GM19239 (cell line): ENCODE measurements around the gene ADGRG7.

Experiments
- DNase-seq: peaks from one replicate; pipeline ENCODE4 v3.0.0; 2011; ENCODE audit warnings: low spot score; ENCODE audit not compliant: insufficient read length
- FAIRE-seq: peaks from 2 replicates; lab custom pipeline; 2011; peaks lifted over from hg19 to GRCh38; lab: Jason Lieb, UNC

Gene ADGRG7

DNA sequence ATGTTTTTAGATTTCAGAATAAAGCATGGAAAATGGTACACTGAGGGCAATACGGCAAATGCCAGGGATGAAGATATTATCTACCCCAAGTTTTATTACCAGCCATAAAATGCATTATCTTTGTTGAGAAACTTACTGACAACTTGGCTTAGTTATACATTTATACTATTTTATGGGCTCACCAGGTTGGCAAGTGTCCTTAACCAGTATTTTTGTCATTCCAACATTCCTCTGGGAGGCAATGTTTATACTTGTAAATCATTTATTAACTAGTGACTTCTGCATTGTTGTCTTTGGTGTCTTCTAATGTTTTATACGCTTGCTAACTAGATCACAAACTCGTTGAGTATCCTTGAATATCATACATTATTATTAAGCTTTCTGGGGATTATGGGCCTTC, 18.0 kb upstream of the ADGRG7 start:
- DNase-seq = no peak
- no peak for FAIRE-seq

DNA sequence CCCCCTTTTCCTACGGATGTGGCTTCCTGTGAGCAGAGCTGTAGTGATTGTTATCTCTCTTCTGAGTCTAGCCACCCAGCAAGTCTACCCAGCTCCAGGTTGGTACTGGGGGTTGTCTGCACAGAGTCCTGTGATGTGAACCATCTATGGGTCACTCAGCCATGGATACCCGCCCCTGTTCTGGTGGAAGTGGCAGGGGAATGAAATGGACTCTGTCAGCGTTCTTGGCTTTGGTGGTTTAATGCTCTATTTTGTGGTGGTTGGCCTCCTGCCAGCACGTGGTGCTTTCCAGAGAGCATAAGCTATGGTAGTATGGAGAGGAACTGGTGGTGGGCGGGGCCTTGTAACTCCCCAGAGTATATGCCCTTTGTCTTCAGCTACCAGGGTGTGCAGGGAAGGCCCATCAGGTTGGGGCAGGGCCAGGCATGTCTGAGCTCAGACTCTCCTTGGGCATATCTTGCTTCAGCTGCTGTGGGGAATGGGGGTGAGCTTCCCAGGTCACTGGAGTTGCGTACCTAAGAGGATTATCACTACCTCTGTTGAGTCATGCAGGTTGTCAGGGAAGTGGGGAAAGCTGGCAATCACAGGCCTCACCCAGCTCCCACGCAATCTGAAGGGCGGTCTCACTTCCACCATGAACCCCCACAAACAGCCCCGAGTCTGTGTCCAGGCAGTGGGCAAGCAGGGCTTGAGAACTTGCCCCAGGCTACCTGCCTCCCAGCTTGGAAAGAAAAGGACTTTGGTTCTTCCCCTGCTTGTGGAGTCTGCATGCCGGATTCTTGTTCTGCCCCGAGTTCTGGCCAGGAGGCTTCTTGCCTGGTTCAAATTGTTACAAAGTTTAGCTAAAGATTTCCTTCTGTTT, 9.0 kb upstream of the ADGRG7 start:
- FAIRE-seq = no peak
- no peak for DNase-seq

DNA sequence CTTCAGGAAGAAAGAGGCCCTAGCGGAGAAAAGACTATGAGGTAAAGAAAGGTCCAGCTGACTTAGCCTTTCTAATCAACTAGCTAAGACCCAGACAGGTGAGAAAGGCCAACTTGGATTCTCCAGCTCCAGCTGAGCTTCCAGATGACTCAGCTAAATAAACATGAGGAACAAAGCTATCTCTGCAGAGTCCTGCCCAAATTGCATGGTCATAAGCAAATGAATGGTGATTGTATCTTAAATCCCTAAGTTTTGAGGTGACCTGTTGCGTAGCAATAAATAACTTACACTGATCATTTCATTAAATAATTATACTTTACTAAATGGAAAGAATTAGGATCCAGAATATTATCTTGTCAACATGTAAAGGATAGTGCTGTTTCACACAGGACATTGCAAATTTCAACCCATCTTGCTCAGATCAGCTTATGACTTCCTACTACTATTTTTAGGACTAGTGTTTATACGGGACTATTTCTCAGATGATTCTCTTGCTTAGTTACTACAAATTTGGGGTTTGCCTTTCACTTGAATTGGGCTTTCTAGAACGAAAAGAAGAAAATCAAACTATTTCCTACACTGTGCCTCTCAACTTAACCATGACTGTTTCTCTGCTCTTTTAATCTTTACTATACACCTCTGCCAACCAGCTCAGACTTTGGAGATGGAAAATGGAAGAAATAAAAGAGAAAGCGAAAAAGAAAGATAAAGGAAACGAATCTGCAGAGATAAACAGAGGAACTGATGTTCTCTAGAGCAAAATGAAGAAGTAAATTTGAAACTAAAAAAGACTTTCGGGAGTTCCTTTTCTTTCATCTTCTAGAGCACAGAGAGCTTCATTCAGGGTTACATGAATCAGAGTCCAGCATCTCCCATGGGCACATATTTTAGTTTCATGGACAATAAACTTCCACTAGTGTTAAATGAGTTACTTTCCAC, 6.6 kb upstream of the ADGRG7 start:
- DNase-seq (no peak), FAIRE-seq (peak; percentile 95)

DNA sequence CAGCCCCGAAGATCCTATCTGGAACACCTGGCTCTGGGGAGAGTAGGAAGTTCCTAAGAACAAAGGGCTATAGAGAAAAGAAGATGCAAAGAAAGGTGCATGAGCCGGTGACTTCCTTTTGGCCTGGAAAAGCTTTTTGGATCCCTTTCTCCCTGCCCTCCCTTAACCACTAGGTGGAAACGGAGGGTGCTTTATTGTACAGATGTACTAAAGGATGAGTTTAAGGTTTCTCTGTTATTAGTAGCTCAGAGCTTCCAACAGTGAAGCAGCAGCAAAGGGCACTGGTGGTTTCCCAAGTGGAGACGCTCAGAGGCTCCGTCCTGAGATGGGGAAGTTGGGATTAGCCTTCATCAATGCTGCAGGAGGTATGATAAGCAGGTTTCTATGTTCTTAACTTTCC, 5.9 kb upstream of the ADGRG7 start:
- no peak for FAIRE-seq
- no peak for DNase-seq

DNA sequence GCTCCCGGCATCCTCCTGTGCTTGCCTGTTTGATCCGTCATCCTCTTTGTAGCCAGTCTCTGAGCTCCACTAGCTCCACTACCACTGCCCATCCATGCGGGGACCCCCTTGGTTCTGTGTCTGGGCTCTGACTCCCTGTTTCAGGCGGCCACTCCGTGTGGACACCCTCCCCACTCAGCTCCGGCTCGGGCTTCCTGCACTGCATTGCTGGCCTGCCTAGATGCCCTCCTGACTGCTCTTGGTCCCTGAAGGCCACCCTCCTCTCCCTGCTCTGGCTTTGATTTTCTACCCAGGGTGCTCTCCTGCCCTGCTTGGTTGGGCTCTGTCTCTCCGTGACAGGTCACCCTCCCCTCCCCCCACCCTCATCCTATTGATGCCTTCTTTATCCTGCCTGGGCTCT, 4.0 kb upstream of the ADGRG7 start:
- FAIRE-seq = no peak

DNA sequence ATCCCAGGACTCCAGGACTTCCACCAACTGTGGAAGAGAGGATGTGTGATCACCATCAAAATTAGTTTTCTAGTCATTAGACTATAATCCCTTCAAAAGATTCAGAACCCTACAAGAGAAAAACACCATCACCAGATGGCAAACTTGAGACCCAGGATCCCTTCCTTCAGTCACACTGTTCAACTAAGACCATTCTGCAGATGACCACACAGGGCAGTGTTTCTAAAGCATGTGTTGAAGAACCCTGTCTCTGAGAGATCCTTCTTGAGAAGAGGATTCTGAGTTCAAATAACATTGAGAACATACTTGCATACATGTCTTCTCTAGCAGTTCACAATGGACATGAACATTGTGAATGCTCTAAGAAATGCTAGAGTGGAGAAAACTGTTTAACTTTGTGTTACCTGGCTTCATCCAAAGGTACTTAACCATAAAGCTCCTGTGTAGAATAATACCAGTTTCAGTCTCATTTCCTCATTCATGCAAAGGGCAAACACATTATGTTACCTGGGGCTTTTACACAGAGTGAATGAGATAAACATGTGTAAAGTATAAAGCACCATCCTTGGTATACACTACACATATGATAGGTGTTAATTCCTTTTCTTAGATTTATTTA, 2.4 kb upstream of the ADGRG7 start:
- peak; percentile 89 for FAIRE-seq
- no peak for DNase-seq

More for the DNA sequence above, 4.0 kb upstream of the ADGRG7 start:
- DNase-seq = no peak

DNA sequence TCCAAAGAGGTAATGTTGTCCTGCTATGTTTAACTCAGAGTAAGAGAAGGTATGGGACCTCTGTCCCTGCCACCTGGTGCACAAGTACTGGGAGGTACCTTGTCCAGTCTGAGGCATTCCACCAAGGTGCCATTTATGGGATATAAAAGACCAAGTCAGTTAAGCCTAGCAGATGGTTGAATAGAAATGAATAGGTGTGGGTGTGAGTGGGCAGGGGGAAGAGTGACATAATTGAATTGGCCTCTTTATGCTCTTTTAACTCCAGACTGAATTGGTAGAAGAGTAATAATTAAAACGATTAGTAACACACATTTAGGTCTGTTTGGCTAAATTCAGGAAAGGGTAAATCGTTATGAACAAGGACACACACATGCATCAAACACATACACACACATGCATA, 562 bp downstream of the ADGRG7 start:
- FAIRE-seq = no peak
- no peak for DNase-seq

DNA sequence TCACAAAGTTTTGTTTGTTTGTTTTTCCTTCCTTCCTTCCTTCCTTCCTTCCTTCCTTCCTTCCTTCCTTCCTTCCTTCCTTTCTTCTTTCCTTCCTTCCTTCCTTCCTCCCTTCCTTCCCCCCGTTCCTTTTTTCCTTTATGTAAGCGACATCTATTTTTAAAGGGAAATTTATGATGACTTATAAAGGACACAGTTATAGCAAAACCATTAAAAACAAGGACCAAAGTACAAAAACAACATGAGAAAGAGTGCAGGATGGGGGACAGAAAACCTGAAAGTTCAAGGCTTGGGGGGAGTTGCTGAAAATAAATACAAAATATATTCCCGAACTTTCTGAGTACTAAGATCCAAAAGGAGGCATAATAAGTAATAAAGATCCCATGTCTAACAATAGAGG, 1.8 kb downstream of the ADGRG7 start:
- FAIRE-seq (no peak), DNase-seq (no peak)

DNA sequence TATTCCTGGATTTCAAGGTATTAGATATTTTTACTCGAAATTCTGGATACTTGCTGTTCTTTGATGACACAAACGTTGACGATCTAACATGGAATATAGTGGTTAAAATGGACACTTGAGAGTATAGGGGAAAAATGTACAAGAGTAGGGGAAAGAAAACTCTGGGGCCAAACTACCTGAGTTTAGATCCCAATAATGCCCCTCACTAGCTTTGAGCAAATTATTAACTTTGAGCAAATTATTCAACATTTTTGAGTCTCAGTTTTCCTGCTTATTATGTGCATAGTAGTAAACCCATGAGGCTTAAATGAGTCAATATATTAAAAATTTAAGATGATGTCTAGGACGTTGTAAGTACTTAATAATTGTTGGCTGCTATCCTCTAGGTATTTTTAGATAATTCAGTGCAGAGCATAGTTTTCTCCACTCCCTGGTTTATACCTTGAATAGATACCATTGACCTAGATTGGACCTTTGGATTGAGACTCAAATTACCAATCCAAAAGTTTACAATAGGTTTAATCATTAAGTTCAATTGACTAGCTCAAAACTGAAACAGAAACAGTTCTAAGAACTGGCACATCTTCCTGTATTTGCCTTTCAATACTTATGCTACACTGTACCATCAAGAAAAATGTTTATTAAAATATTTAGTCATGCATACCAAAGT, 4.5 kb downstream of the ADGRG7 start:
- DNase-seq (no peak), FAIRE-seq (peak; percentile 87)

DNA sequence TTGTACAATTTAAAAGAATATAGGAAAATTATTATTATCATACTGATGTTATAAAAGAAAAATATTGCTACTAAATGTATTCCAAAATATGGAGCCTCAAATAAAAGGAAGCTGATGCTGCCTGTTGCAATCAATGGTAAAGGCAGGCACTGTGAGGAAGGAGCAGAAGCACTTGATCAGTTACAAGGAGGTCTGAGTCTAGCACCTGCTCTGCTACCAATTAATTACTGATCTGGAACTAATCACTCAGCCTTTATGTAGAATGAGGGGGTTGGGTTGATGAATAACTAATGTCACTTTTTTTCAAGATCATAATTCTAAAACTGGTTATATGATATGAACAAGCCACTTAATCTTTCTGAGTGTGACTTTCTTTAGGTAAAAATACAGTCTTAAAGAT, 5.5 kb downstream of the ADGRG7 start:
- FAIRE-seq (peak; percentile 67), DNase-seq (no peak)

DNA sequence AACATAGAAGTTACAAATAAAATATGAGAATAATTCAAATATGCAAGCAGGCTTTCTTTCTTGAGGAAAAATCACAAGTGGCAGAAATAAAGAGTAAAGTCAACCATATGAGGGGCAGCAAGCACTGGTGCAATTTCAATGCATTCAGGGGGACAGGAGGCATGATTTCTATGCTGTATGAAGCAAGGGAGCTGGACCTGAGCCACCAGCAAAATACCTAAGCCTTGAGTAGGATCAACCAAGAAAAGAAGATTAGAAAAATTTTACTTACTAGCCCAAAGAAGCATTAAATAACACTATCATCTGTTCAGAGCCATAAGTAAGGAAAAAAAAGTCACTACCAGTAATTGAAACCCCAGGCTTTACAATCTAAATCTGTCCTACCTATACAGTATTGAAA, 6.3 kb downstream of the ADGRG7 start:
- DNase-seq (no peak), FAIRE-seq (no peak)

DNA sequence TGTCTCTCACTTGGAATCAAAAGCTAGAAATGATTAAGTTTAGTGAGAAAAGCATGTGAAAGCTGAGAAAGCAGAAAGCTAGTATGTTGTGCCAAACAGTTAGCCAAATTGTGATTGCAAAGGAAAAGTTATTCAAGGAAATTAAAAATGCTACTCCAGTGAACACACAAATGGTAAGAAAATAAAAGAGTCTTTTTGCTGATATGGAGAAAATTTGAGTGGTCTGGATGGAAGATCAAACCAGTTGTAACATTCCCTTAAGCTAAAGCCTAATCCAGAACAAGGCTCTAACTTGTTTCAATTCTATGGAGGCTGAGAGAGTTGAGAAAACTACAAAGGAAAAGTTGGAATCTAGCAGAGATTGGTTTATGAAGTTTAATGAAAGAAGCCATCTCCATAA, 11.8 kb downstream of the ADGRG7 start:
- FAIRE-seq (no peak), DNase-seq (no peak)

DNA sequence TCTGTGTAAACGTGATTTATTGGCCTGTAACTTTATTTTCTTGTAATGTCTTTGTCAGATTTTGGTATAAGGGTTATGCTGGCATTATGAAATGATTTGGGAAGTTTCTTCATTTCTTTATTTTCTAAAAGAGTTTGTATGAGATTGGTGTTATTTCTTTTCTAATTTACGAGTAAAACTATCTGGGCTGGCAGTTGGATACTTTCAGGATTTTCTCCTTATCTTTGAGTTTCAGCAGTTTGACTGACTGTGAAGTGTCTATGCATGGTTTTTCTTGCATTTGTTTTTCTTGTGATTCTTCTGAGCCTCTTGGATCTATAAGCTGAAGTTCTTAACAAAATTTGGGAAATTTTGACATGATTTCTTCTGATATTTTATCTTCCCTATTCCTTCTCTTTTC, 18.1 kb downstream of the ADGRG7 start:
- no peak for FAIRE-seq

DNA sequence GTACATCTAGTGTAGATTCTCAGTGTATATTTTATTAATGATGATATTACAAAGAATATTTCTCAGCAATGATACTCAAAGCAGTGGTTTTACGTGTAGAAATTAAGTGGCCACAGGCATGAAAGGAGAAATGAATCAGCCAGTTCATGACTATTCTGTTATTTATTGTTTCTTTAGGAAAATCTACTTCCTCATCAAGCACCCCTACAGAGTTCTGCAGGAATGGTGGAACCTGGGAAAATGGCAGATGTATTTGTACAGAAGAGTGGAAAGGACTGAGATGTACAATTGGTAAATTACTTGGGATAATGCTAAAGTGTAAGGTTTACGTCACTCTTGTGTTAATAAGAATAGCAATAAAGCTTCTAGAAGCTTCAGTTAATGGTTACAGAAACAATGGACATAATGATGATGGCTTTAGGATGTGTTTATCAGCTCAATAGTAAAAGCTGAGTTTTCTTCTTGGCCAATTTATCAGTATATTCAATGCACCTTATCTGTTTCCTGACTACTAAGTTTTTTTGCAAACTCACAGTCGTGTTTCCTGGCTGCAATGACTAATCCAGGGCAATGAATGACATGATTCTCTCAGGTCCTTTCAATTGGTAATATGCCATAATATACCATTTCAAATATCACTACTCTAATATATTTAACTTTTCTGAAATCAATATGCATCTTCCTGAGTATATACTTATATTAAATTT, 20.2 kb downstream of the ADGRG7 start:
- no peak for FAIRE-seq
- DNase-seq = no peak

More for the DNA sequence above, 18.1 kb downstream of the ADGRG7 start:
- DNase-seq = no peak

DNA sequence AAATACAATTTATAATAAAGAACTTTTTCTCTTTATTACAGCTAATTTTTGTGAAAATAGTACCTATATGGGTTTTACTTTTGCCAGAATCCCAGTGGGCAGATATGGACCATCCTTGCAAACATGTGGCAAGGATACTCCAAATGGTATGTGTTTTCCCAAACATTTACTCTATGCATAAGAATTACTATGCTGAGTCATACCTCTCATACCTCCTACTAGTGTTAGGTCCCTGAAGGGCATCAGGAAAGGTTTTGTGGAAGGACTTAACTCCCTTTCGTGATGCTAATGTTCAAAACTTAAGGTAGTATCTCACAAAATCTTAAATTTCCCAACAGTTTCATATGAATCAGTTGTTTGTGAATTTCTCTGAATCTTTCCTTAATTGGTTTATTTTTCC, 21.3 kb downstream of the ADGRG7 start:
- DNase-seq (no peak), FAIRE-seq (no peak)

DNA sequence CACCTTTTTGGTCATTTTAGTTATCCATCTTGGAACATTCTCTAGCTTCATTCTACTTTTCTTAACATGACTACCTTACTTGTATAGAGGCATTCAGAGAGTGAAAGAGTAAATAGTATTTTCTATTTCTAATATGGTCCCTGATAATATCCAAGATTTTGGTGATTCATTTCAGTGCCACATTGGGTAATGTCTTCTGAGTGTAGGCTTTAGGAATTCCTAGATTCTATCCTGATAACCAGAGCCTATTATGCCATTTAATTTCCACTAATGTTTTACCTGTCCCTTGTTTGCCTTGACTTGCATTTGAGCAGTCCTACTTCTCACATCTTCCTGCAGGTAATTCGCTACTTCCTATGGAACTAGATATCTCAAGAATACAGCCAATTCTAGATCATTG, 21.8 kb downstream of the ADGRG7 start:
- no peak for DNase-seq
- peak; percentile 11 for FAIRE-seq

DNA sequence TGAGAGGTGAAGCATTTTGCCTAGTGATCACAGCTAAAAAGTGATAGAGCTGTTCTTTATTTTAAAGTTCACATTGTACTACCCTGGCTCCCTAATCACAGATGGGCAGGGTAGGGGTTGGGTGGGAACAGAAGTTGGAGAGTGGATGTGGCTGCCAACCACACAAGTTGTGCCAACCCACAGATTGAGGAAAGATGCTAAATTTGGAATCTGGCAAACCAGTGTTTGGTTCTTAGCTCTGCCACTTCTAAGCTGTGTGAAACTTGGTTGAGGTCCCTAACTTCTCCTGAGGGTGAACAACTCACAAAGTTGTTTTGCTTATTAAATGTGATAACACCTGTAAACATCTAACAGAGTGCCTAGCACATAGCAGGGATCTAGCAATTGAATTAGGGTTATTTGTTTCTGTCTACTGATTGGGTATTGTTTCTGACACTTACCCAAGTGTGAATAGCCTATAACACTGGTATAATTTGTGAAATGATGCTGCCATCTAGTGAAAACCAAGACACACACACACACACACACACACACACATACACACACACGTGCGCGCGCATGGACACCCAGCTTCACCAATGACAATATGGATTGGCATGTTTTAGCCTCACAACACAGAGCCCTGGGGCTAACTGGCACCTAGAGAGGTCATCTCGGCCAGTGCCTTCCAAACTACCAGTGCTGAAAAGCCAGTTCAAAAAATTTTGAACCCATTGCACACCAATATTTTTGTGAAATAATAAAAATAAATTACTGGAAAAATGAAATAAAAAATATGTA, 25.3 kb downstream of the ADGRG7 start:
- DNase-seq (no peak), FAIRE-seq (peak; percentile 80)

DNA sequence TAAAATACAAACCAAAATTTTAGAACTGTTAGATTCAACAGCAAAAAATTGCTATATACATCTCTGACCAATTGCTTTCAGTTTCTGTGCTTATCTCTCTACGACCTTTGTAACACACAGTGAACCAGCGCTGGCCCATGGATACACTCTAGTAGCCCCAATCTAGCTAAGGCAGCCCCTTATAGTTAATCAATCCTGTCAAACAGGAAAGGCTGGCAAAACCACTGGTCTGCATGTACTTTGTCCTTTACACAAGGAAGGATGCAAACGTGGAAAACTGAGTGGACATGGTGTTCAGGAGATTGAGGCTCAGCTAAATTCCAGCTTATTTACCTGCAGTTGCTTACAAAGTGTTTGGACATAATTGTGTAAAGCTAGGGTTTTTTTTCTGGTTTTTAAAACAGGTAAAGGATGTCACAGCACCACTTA, 25.9 kb downstream of the ADGRG7 start:
- DNase-seq = no peak
- no peak for FAIRE-seq

DNA sequence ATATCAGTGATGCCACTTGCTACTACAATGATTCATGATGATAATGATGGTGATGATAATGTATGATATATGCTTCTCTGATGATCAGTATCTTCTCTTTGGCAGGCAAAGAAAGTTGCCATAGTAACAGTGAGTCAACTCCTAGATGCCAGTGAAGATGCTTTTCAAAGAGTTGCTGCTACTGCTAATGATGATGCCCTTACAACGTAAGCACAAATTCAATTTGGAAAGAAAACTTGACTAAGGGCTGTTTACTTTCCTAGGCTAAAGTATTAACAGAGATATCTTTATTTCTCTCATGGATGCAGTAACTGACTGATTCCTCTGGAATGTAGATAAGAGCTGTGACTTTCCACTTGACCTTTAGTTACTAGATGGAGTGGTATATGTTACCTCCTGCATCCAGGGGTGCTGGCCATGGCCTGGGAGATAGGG, 27.8 kb downstream of the ADGRG7 start:
- no peak for DNase-seq
- no peak for FAIRE-seq
